Measurements from ENCODE around the gene PARM1. TPM values are rescaled to one million over a fixed set of nuclear protein-coding genes. Genes with fewer than 3 reads are reported as not detected.

The PARM1 gene
- polyA plus RNA-seq, 1 of the 3 experiments (the other 2 are of a cell fraction), result not detected

DNA sequence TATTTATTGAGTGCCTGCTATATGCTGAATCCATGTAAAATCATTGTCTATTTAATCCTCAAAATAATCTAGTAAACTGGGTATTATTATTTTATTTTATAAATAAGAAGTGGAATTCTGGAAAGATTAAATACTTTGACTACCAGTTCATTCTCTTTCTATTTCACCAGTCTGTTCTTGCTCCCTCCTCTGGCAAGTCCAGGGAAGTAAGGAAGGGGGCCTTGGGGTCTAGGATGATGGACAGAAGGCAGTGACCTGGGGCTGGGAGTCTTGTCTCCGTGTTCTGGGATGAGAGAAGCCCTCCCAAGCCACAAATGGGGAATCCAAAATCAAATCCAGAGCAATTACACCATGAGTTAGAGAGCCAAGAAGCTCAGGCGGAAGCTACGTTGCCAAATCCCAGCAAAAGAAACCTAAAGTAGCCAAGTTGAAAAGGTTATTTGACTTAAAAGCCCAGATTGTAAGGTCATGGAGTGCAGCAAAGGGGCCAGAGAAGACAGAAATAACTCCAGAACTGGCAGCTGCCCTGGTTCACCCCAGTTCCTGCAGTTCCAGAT lies 28.3 kb upstream of the PARM1 start:
- ChIA-PET CTCF (no interaction called here), POLR2A (no interaction called here)
- no peaks in the 10 kb centered on the region for H3K79me2 ChIP-seq (ENCODE audit: insufficient read depth)
- no peaks in the 10 kb centered on the region for H3K9me3 ChIP-seq
- no peak overlapping the region for H3K4me3 ChIP-seq (ENCODE audit: low read depth in 2 of 2, low read length in 1 of 2)
- TF ChIP-seq ELF1 (IDR thresholded peaks at IDR 0.05), result no peak
- TF ChIP-seq GATA2 (CRISPR knock-in tag; IDR thresholded peaks at IDR 0.05), result no peak
- no peak for TF ChIP-seq POLR2AphosphoS5 (IDR thresholded peaks at IDR 0.05; ENCODE audit: low read depth, low read length)
- TF ChIP-seq TAF1 (IDR thresholded peaks at IDR 0.05; ENCODE audit: borderline replicate concordance, low read depth, low read length), result no peak
- TF ChIP-seq SIN3A (IDR thresholded peaks at IDR 0.05; ENCODE audit: borderline replicate concordance, low read depth, low read length), result no peak
- no peak for TF ChIP-seq JUND (IDR thresholded peaks at IDR 0.05)
- no peak overlapping the region for H3K27ac ChIP-seq (ENCODE audit: low read depth in 2 of 2, low read length in 1 of 2)
- no peak overlapping the region for H2AFZ ChIP-seq (ENCODE audit: low read depth)
- no peaks in the 10 kb centered on the region for H3K36me3 ChIP-seq (replicated peaks in 1 of 2; ENCODE audit: control insufficient read depth in 1 of 2, insufficient read depth in 2 of 2, low read length in 1 of 2)
- no peak overlapping the region for H3K4me2 ChIP-seq
- H3K9ac ChIP-seq, result no peak overlapping the region
- no peaks in the 10 kb centered on the region for H3F3A ChIP-seq (replicated peaks; ENCODE audit: insufficient read depth)
- H4K20me1 ChIP-seq (ENCODE audit: insufficient read depth), result no peaks in the 10 kb centered on the region
- 3% methylated on average over 3 of the region's 3 CpGs for WGBS (ENCODE audit: low lambda C conversion rate)
- no peaks in the 10 kb centered on the region for H3K4me1 ChIP-seq (ENCODE audit: control insufficient read depth in 1 of 2, insufficient read depth in 2 of 2, low read depth in 1 of 2, low read length in 1 of 2)
- no peak for DNase-seq
- H3K27me3 ChIP-seq (ENCODE audit: insufficient read depth), result no peaks in the 10 kb centered on the region
- H3K9me2 ChIP-seq, result no peaks in the 10 kb centered on the region

DNA sequence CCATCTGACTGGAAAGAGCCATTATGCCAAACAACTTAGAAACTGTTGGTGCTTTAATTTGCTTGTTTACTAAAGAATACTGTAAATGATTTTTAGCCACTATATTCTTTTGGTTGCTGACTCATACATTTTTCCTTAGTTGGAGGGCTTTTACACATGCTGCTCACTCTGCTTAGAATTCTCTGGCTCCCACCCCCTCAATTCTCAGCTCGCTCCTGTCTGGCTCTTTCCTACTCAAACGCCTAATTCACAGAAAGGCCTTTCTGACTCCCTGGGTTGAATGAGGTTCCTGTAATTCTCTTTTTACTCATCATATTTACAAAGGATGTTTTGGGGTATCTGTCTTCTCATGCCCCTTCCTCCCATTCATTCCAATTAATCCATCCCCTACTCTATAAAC lies 26.1 kb upstream of the PARM1 start:
- Histone ChIP-seq H3K9me3 (no peaks in the 10 kb centered on the region), H3K36me3 (replicated peaks in 1 of 2; ENCODE audit: control insufficient read depth in 1 of 2, insufficient read depth in 2 of 2, low read length in 1 of 2) (no peaks in the 10 kb centered on the region), H3F3A (replicated peaks; ENCODE audit: insufficient read depth) (no peaks in the 10 kb centered on the region), H2AFZ (ENCODE audit: low read depth) (no peak overlapping the region), H4K20me1 (ENCODE audit: insufficient read depth) (no peaks in the 10 kb centered on the region), H3K79me2 (ENCODE audit: insufficient read depth) (no peaks in the 10 kb centered on the region), H3K4me3 (ENCODE audit: low read depth in 2 of 2, low read length in 1 of 2) (no peak overlapping the region), H3K9me2 (no peaks in the 10 kb centered on the region), H3K9ac (no peak overlapping the region), H3K4me1 (ENCODE audit: control insufficient read depth in 1 of 2, insufficient read depth in 2 of 2, low read depth in 1 of 2, low read length in 1 of 2) (no peaks in the 10 kb centered on the region), H3K27ac (ENCODE audit: low read depth in 2 of 2, low read length in 1 of 2) (no peak overlapping the region), H3K27me3 (ENCODE audit: insufficient read depth) (no peaks in the 10 kb centered on the region), H3K4me2 (no peak overlapping the region)
- no peak for DNase-seq
- WGBS (ENCODE audit: low lambda C conversion rate), result 10% methylated on average over 2 of the region's 2 CpGs
- ChIA-PET POLR2A (no interaction called here), CTCF (no interaction called here)
- no peak for TF ChIP-seq MXI1 (IDR thresholded peaks at IDR 0.05; ENCODE audit: low read depth, low read length)
- TF ChIP-seq, protein P1, sequence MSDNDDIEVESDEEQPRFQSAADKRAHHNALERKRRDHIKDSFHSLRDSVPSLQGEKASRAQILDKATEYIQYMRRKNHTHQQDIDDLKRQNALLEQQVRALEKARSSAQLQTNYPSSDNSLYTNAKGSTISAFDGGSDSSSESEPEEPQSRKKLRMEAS (IDR thresholded peaks at IDR 0.05; ENCODE audit: low read depth), result no peak
- no peak for TF ChIP-seq GATA2 (CRISPR knock-in tag; IDR thresholded peaks at IDR 0.05)

DNA sequence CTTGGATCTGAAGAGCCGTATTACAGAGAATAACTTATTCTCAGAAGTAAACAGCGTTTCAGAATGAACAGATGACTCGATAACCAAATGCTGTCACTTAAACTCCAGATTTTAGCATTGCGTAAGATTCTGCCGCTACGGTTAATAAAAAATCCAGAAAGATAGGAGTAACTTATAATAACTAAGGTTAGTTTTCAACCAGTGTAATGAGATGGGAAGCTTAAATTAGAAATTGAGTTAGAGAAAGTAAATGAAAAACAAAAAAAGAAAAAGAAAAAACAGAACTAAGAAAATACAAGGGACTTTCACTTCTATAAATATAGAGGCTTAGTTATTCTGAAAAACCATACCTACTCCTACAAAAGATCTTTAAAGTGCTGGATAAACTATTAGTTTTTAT lies 13.1 kb upstream of the PARM1 start:
- CTCF ChIA-PET, result no interaction called here
- TF ChIP-seq RXRA (IDR thresholded peaks at IDR 0.05; ENCODE audit: borderline replicate concordance, low read depth) (no peak), NRF1 (IDR thresholded peaks at IDR 0.05; ENCODE audit: low read depth, low read length) (no peak), EP300 (IDR thresholded peaks at IDR 0.05; ENCODE audit: borderline replicate concordance in 1 of 2, low read depth in 1 of 2, low read length in 1 of 2) (no peak), MXI1 (IDR thresholded peaks at IDR 0.05; ENCODE audit: low read depth, low read length) (no peak), TEAD4 (IDR thresholded peaks at IDR 0.05; ENCODE audit: borderline replicate concordance, insufficient read depth) (no peak), RFX5 (IDR thresholded peaks at IDR 0.05; ENCODE audit: low read length) (no peak)
- TF ChIP-seq, protein P2, sequence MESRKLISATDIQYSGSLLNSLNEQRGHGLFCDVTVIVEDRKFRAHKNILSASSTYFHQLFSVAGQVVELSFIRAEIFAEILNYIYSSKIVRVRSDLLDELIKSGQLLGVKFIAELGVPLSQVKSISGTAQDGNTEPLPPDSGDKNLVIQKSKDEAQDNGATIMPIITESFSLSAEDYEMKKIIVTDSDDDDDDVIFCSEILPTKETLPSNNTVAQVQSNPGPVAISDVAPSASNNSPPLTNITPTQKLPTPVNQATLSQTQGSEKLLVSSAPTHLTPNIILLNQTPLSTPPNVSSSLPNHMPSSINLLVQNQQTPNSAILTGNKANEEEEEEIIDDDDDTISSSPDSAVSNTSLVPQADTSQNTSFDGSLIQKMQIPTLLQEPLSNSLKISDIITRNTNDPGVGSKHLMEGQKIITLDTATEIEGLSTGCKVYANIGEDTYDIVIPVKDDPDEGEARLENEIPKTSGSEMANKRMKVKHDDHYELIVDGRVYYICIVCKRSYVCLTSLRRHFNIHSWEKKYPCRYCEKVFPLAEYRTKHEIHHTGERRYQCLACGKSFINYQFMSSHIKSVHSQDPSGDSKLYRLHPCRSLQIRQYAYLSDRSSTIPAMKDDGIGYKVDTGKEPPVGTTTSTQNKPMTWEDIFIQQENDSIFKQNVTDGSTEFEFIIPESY (IDR thresholded peaks at IDR 0.05; ENCODE audit: borderline replicate concordance, low read depth), result no peak
- TF ChIP-seq, protein P3, sequence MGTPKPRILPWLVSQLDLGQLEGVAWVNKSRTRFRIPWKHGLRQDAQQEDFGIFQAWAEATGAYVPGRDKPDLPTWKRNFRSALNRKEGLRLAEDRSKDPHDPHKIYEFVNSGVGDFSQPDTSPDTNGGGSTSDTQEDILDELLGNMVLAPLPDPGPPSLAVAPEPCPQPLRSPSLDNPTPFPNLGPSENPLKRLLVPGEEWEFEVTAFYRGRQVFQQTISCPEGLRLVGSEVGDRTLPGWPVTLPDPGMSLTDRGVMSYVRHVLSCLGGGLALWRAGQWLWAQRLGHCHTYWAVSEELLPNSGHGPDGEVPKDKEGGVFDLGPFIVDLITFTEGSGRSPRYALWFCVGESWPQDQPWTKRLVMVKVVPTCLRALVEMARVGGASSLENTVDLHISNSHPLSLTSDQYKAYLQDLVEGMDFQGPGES (IDR thresholded peaks at IDR 0.05; ENCODE audit: low read depth, low read length), result no peak
- TF ChIP-seq, protein P4, sequence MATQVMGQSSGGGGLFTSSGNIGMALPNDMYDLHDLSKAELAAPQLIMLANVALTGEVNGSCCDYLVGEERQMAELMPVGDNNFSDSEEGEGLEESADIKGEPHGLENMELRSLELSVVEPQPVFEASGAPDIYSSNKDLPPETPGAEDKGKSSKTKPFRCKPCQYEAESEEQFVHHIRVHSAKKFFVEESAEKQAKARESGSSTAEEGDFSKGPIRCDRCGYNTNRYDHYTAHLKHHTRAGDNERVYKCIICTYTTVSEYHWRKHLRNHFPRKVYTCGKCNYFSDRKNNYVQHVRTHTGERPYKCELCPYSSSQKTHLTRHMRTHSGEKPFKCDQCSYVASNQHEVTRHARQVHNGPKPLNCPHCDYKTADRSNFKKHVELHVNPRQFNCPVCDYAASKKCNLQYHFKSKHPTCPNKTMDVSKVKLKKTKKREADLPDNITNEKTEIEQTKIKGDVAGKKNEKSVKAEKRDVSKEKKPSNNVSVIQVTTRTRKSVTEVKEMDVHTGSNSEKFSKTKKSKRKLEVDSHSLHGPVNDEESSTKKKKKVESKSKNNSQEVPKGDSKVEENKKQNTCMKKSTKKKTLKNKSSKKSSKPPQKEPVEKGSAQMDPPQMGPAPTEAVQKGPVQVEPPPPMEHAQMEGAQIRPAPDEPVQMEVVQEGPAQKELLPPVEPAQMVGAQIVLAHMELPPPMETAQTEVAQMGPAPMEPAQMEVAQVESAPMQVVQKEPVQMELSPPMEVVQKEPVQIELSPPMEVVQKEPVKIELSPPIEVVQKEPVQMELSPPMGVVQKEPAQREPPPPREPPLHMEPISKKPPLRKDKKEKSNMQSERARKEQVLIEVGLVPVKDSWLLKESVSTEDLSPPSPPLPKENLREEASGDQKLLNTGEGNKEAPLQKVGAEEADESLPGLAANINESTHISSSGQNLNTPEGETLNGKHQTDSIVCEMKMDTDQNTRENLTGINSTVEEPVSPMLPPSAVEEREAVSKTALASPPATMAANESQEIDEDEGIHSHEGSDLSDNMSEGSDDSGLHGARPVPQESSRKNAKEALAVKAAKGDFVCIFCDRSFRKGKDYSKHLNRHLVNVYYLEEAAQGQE (IDR thresholded peaks at IDR 0.05; ENCODE audit: low read depth, low read length), result no peak

More for the DNA sequence above, 13.1 kb upstream of the PARM1 start:
- H3K27ac ChIP-seq (ENCODE audit: low read depth in 2 of 2, low read length in 1 of 2), result no peak overlapping the region
- no peak for DNase-seq
- H3K4me3 ChIP-seq (ENCODE audit: low read depth in 2 of 2, low read length in 1 of 2), result no peak overlapping the region
- H3K9me2 ChIP-seq, result no peaks in the 10 kb centered on the region
- H3F3A ChIP-seq (replicated peaks; ENCODE audit: insufficient read depth), result no peaks in the 10 kb centered on the region
- no peaks in the 10 kb centered on the region for H3K27me3 ChIP-seq (ENCODE audit: insufficient read depth)
- no peaks in the 10 kb centered on the region for H3K4me1 ChIP-seq (ENCODE audit: control insufficient read depth in 1 of 2, insufficient read depth in 2 of 2, low read depth in 1 of 2, low read length in 1 of 2)
- no peaks in the 10 kb centered on the region for H4K20me1 ChIP-seq (ENCODE audit: insufficient read depth)
- no peak overlapping the region for H3K9ac ChIP-seq
- 34% methylated on average over 6 of the region's 6 CpGs for WGBS (ENCODE audit: low lambda C conversion rate)
- no peak overlapping the region for H2AFZ ChIP-seq (ENCODE audit: low read depth)
- no peak overlapping the region for H3K4me2 ChIP-seq
- no peaks in the 10 kb centered on the region for H3K36me3 ChIP-seq (replicated peaks in 1 of 2; ENCODE audit: control insufficient read depth in 1 of 2, insufficient read depth in 2 of 2, low read length in 1 of 2)
- H3K9me3 ChIP-seq, result no peaks in the 10 kb centered on the region
- POLR2A ChIA-PET, result no interaction called here
- H3K79me2 ChIP-seq (ENCODE audit: insufficient read depth), result no peaks in the 10 kb centered on the region
